SK-N-MC (cell line): ENCODE measurements around the gene APP.

Source experiments
- EZH2 ChIP-seq: fragments of 200-600 bp; sonication (generic); IDR thresholded peaks from one replicate; pipeline ENCODE4 v1.6.1; 2017; ENCODE audit warnings: antibody characterized with exemption
- FOXP2 ChIP-seq: optimal IDR thresholded peaks from 2 replicates; pipeline ENCODE3; 2011; ENCODE audit warnings: mild to moderate bottlenecking, moderate library complexity; ENCODE audit not compliant: insufficient read depth; ENCODE audit errors: extremely low read length, control extremely low read depth
- POLR2AphosphoS5 ChIP-seq: IDR thresholded peaks from 2 replicates; pipeline ENCODE4 v1.6.1; 2012; ENCODE audit warnings: mild to moderate bottlenecking, low read depth, low read length, borderline replicate concordance

DNA sequence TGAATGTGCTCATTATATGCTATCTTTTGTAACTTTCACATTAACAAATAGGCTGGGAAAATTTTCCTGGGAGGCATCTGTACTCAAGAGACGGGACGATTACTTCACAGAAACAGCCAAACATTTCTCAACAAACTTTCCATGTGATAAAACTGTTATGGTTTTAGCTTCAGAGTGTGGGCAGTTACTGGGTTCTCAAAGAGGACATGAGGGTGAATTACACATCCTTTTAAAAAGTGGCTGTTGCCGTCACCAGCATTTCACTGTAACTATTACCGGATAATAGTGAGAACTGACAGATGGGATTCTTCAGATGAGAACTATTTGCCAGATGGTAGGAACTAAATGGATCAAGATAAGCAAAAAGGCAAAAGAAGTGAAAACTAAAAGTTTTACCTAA is 109.1 kb downstream of the APP start:
- TF ChIP-seq POLR2AphosphoS5 (no peak), EZH2 (no peak), FOXP2 (no peak)
